ENCODE measurements around the gene TIA1.

The TIA1 gene

DNA sequence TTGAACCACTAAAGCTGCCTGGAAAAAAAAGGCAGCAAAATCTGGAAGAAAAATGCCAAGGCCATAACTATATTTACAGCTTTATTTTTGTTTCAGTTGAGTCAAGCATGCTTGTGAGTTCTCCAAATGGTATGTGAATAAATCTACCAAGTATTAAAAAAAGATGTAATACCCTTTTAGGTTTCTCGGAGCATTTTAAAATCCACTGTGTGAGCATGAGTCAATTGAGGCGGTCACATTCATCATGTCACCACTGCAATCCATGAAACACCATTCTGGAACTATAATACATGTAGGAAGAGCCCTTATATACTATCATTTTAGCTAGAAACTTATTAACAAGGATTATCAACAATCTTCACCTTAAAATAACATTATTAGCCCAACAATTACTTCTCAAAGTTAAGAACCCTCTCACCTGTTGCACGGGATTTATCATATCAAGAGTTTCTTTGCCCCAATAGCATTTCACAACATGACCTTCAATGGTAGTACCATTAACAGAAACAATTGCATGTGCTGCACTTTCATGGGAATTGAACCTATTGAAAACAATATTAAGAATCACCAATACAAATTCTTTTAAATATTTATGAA is 33.4 kb downstream of the TIA1 start:
- H3K9me3 ChIP-seq (ENCODE audit: control insufficient read depth, low read length): no peaks in the 10 kb centered on the region
- no peaks in the 10 kb centered on the region for H3K79me2 ChIP-seq
- no peak overlapping the region for H2AFZ ChIP-seq
- H3K27ac ChIP-seq: no peak overlapping the region
- no peaks in the 10 kb centered on the region for H3K36me3 ChIP-seq (ENCODE audit: control insufficient read depth, insufficient read depth, low read length)
- H3K4me2 ChIP-seq (ENCODE audit: low read length): no peak overlapping the region
- TF ChIP-seq, protein P1, sequence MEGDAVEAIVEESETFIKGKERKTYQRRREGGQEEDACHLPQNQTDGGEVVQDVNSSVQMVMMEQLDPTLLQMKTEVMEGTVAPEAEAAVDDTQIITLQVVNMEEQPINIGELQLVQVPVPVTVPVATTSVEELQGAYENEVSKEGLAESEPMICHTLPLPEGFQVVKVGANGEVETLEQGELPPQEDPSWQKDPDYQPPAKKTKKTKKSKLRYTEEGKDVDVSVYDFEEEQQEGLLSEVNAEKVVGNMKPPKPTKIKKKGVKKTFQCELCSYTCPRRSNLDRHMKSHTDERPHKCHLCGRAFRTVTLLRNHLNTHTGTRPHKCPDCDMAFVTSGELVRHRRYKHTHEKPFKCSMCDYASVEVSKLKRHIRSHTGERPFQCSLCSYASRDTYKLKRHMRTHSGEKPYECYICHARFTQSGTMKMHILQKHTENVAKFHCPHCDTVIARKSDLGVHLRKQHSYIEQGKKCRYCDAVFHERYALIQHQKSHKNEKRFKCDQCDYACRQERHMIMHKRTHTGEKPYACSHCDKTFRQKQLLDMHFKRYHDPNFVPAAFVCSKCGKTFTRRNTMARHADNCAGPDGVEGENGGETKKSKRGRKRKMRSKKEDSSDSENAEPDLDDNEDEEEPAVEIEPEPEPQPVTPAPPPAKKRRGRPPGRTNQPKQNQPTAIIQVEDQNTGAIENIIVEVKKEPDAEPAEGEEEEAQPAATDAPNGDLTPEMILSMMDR (IDR thresholded peaks at IDR 0.05): no peak
- H3K9ac ChIP-seq: no peak overlapping the region
- H3K4me1 ChIP-seq: no peaks in the 10 kb centered on the region
- no peaks in the 10 kb centered on the region for H3K27me3 ChIP-seq (ENCODE audit: control insufficient read depth, insufficient read depth, low read length)
- H3K4me3 ChIP-seq (ENCODE audit: low read depth, low read length): no peak overlapping the region

GRCh38 chr2:70214365-70214764 is 34.1 kb downstream of the TIA1 start:
- no peaks in the 10 kb centered on the region for H3K79me2 ChIP-seq
- TF ChIP-seq, protein P1 (IDR thresholded peaks at IDR 0.05): no peak
- H3K4me3 ChIP-seq (ENCODE audit: low read depth, low read length): no peak overlapping the region
- no peak overlapping the region for H3K4me2 ChIP-seq (ENCODE audit: low read length)
- no peak overlapping the region for H3K27ac ChIP-seq
- no peak overlapping the region for H2AFZ ChIP-seq
- no peaks in the 10 kb centered on the region for H3K36me3 ChIP-seq (ENCODE audit: control insufficient read depth, insufficient read depth, low read length)
- no peaks in the 10 kb centered on the region for H3K9me3 ChIP-seq (ENCODE audit: control insufficient read depth, low read length)
- H3K9ac ChIP-seq: no peak overlapping the region
- no peaks in the 10 kb centered on the region for H3K4me1 ChIP-seq
- no peaks in the 10 kb centered on the region for H3K27me3 ChIP-seq (ENCODE audit: control insufficient read depth, insufficient read depth, low read length)

DNA sequence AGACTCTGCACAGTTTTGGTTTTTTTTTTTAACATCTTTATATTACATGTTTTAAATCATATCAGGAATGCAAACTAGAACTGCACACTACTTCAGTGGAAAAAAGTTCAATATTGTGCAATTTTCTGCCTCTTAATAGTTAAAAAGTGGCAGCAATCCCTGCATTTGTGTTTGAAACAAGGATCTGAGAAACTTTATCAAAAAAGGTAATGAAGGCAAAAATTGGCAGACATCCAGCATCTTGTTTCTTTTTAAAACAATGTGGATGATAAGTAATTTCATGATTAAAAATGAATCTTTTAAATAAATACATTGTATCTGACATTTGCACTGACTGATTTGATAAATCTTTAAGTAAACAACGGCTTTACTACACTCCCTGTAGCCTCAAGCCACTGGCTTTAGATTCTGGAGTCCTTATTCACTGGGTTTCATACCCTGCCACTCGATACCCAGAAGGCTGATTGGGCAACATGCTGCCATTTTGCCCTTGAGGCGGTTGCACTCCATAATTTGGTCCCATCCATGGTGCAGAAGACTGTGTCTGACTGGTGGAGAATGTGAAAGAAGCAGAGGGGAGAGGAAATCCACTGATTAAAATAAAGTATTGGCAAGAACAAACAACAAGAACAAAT is 36.0 kb downstream of the TIA1 start:
- Histone ChIP-seq H3K79me2 (no peaks in the 10 kb centered on the region), H3K9me3 (ENCODE audit: control insufficient read depth, low read length) (no peaks in the 10 kb centered on the region), H3K4me2 (ENCODE audit: low read length) (no peak overlapping the region), H3K9ac (no peak overlapping the region), H3K27me3 (ENCODE audit: control insufficient read depth, insufficient read depth, low read length) (no peaks in the 10 kb centered on the region), H3K36me3 (ENCODE audit: control insufficient read depth, insufficient read depth, low read length) (no peaks in the 10 kb centered on the region), H2AFZ (no peak overlapping the region), H3K4me1 (no peaks in the 10 kb centered on the region), H3K4me3 (ENCODE audit: low read depth, low read length) (no peak overlapping the region), H3K27ac (no peak overlapping the region)
- TF ChIP-seq, protein P1 (IDR thresholded peaks at IDR 0.05): no peak

- no peak overlapping the region for H3K9ac ChIP-seq
- TF ChIP-seq, protein P1 (IDR thresholded peaks at IDR 0.05): no peak
- H3K27me3 ChIP-seq (ENCODE audit: control insufficient read depth, insufficient read depth, low read length): no peaks in the 10 kb centered on the region
- no peaks in the 10 kb centered on the region for H3K4me1 ChIP-seq
- no peaks in the 10 kb centered on the region for H3K79me2 ChIP-seq
- no peaks in the 10 kb centered on the region for H3K9me3 ChIP-seq (ENCODE audit: control insufficient read depth, low read length)
- H3K4me2 ChIP-seq (ENCODE audit: low read length): no peak overlapping the region
- no peaks in the 10 kb centered on the region for H3K36me3 ChIP-seq (ENCODE audit: control insufficient read depth, insufficient read depth, low read length)
- H2AFZ ChIP-seq: no peak overlapping the region
- no peak overlapping the region for H3K27ac ChIP-seq
- no peak overlapping the region for H3K4me3 ChIP-seq (ENCODE audit: low read depth, low read length)
Measured at GRCh38 chr2:70211595-70211994, 36.8 kb downstream of the TIA1 start.

DNA sequence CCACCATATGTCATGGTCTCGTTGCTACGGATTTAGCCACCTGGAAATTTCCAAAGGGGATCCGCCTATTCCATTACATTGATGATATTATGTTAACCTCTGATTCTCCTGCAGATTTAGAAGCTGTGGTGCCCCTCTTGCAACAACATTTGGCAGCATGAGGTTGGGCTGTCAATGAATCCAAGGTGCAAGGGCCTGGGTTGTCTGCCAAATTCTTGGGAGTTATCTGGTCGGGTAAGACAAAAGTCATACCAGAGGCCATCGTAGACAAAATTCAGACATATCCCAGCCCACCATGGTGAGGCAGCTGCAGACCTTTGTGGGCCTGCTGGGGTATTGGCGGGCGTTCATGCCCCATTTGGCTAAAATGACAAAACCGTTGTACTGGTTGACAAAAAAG is 44.0 kb downstream of the TIA1 start:
- Histone ChIP-seq H3K4me1 (no peaks in the 10 kb centered on the region), H3K9me3 (ENCODE audit: control insufficient read depth, low read length) (no peaks in the 10 kb centered on the region), H3K36me3 (ENCODE audit: control insufficient read depth, insufficient read depth, low read length) (no peaks in the 10 kb centered on the region), H3K27ac (no peak overlapping the region), H3K27me3 (ENCODE audit: control insufficient read depth, insufficient read depth, low read length) (no peaks in the 10 kb centered on the region), H3K4me2 (ENCODE audit: low read length) (no peak overlapping the region), H3K4me3 (ENCODE audit: low read depth, low read length) (no peak overlapping the region), H3K79me2 (no peaks in the 10 kb centered on the region), H2AFZ (no peak overlapping the region), H3K9ac (no peak overlapping the region)
- TF ChIP-seq, protein P1 (IDR thresholded peaks at IDR 0.05): no peak

Measured in parathyroid adenoma (tissue), 2 donors.